HG03280 (cell line): ENCODE measurements around the gene IRF1.
"Not testable (repeated sequence)": the region's sequence is repeated elsewhere in the genome, so short reads cannot be mapped to it uniquely, and the experiment has no call there.

Experiments used
- ATAC-seq: cut with Tn5 transposase; IDR thresholded peaks from one replicate; pipeline ENCODE4 v1.9.1; 2021; ENCODE audit warnings: mild to moderate bottlenecking, moderate library complexity; ENCODE audit not compliant: unreplicated experiment

The IRF1 gene

GRCh38 chr5:132490484-132491367 is at the start of gene IRF1:
IRF1 (minus strand) TSS chr5:132490773; CDS start chr5:132489478, 1,295 bp downstream.
- peak; percentile 82 for ATAC-seq

- ATAC-seq, result no peak
These were observed 49.6 kb upstream of the IRF1 start for GRCh38 chr5:132540149-132540548.

GRCh38 chr5:132539716-132540115 is 49.1 kb upstream of the IRF1 start:
- ATAC-seq, result no peak

- no peak for ATAC-seq
These were observed 40.4 kb upstream of the IRF1 start for GRCh38 chr5:132530946-132531345.

- no peak for ATAC-seq
These were observed 38.5 kb upstream of the IRF1 start for GRCh38 chr5:132528866-132529634.

- no peak for ATAC-seq
These were observed 37.4 kb upstream of the IRF1 start for GRCh38 chr5:132528021-132528420.

GRCh38 chr5:132526974-132527564 is 36.5 kb upstream of the IRF1 start:
- no peak for ATAC-seq

- ATAC-seq, result peak; percentile 49
These were observed 35.9 kb upstream of the IRF1 start for GRCh38 chr5:132526290-132526973.

GRCh38 chr5:132525299-132525724 is 34.7 kb upstream of the IRF1 start:
- peak; percentile 69 for ATAC-seq

GRCh38 chr5:132524877-132525276 is 34.3 kb upstream of the IRF1 start:
- ATAC-seq, result not testable (repeated sequence)

- not testable (repeated sequence) for ATAC-seq
These were observed 31.5 kb upstream of the IRF1 start for GRCh38 chr5:132522067-132522466.

- ATAC-seq, result not testable (repeated sequence)
These were observed 23.2 kb upstream of the IRF1 start for GRCh38 chr5:132513618-132514336.

- no peak for ATAC-seq
These were observed 19.5 kb upstream of the IRF1 start for GRCh38 chr5:132510076-132510475.

- ATAC-seq, result peak; percentile 63
These were observed 15.6 kb upstream of the IRF1 start for GRCh38 chr5:132506094-132506692.

- no peak for ATAC-seq
These were observed 15.1 kb upstream of the IRF1 start for GRCh38 chr5:132505641-132506040.

GRCh38 chr5:132504746-132505145 is 14.2 kb upstream of the IRF1 start:
- no peak for ATAC-seq

- no peak for ATAC-seq
These were observed 12.7 kb upstream of the IRF1 start for GRCh38 chr5:132503244-132503643.

- no peak for ATAC-seq
These were observed 11.7 kb upstream of the IRF1 start for GRCh38 chr5:132501961-132502931.

- no peak for ATAC-seq
These were observed 11.0 kb upstream of the IRF1 start for GRCh38 chr5:132501629-132501956.
